Measurements from ENCODE around the gene CEL.

- TF ChIP-seq EZH2 (IDR thresholded peaks at IDR 0.05; ENCODE audit: low read length, missing control alignments) (no peak), CTCF (conservative IDR thresholded peaks at IDR 0.05 in 1 of 2, IDR thresholded peaks at IDR 0.05 in 1 of 2; ENCODE audit: low read depth in 1 of 2, low read length in 2 of 2) (no peak)
Measured at GRCh38 chr9:133031130-133031422, 30.7 kb upstream of the CEL start.

Measured in fibroblast of lung (primary cell).